H9 (cell line): ENCODE data around the gene SYNE3. TPM values are rescaled to one million over a fixed set of nuclear protein-coding genes. Genes with fewer than 3 reads are reported as not detected.

Experiments used
- DNase-seq: peaks from one replicate; pipeline ENCODE4 v3.0.0-alpha.2; 2017
- H2AFZ ChIP-seq: one replicate; pipeline ENCODE4 v1.6.1; 2013; ENCODE audit warnings: mild to moderate bottlenecking, low read length, control low read depth, moderate library complexity
- H2AK5ac ChIP-seq: 2 replicates; pipeline ENCODE4 v1.6.1; 2013; ENCODE audit warnings: low read length, control low read depth, mixed read lengths; ENCODE audit not compliant: insufficient read length
- H2BK120ac ChIP-seq: one replicate; pipeline ENCODE4 v1.6.1; 2013; ENCODE audit warnings: low read depth, mild to moderate bottlenecking, low read length, control low read depth, inconsistent platforms; ENCODE audit not compliant: poor library complexity, severe bottlenecking
- H2BK12ac ChIP-seq: 2 replicates; pipeline ENCODE4 v1.6.1; 2013; ENCODE audit warnings: low read length, control low read depth, mixed read lengths, low read depth; ENCODE audit not compliant: insufficient read length
- H2BK15ac ChIP-seq: 2 replicates; pipeline ENCODE4 v1.6.1; 2013; ENCODE audit warnings: low read depth, low read length, control low read depth
- H2BK20ac ChIP-seq: one replicate; pipeline ENCODE4 v1.6.1; 2013; ENCODE audit warnings: low read depth, mild to moderate bottlenecking, low read length, control low read depth, inconsistent platforms; ENCODE audit not compliant: poor library complexity, severe bottlenecking
- H2BK5ac ChIP-seq: 2 replicates; pipeline ENCODE4 v1.6.1; 2013; ENCODE audit warnings: low read length, control low read depth, mixed read lengths; ENCODE audit not compliant: insufficient read length
- H3K14ac ChIP-seq: 2 replicates; pipeline ENCODE4 v1.6.1; 2013; ENCODE audit warnings: low read length, control low read depth; ENCODE audit not compliant: insufficient read depth
- H3K18ac ChIP-seq: 2 replicates; pipeline ENCODE4 v1.6.1; 2013; ENCODE audit warnings: low read depth, mild to moderate bottlenecking, mixed read lengths, low read length, control low read depth; ENCODE audit not compliant: insufficient read length
- H3K23ac ChIP-seq: 2 replicates; pipeline ENCODE4 v1.6.1; 2013; ENCODE audit warnings: low read length, control low read depth, mixed read lengths, low read depth; ENCODE audit not compliant: insufficient read length
- H3K23me2 ChIP-seq: 2 replicates; pipeline ENCODE4 v1.6.1; 2013; ENCODE audit warnings: low read depth, mild to moderate bottlenecking, mixed read lengths, low read length, control low read depth; ENCODE audit not compliant: insufficient read length, poor library complexity, severe bottlenecking
- H3K27ac ChIP-seq: 2 replicates; pipeline ENCODE4 v1.5.1; 2013; ENCODE audit warnings: low read length, control low read depth, mixed read lengths, low read depth; ENCODE audit not compliant: insufficient read length
- H3K27me3 ChIP-seq: 2 replicates; pipeline ENCODE4 v1.6.1; 2013; ENCODE audit warnings: low read length, control low read depth, inconsistent platforms; ENCODE audit not compliant: insufficient read depth
- H3K4ac ChIP-seq: 2 replicates; pipeline ENCODE4 v1.6.1; 2013; ENCODE audit warnings: low read depth, mild to moderate bottlenecking, control low read depth, inconsistent platforms, low read length, moderate library complexity
- H3K4me1 ChIP-seq: 2 replicates; pipeline ENCODE4 v1.6.1; 2013; ENCODE audit warnings: low read length, control low read depth, inconsistent platforms; ENCODE audit not compliant: insufficient read depth
- H3K4me2 ChIP-seq: 2 replicates; pipeline ENCODE4 v1.6.1; 2013; ENCODE audit warnings: low read length, control low read depth, mixed read lengths; ENCODE audit not compliant: insufficient read length, insufficient read depth
- H3K56ac ChIP-seq: 2 replicates; pipeline ENCODE4 v1.6.1; 2013; ENCODE audit warnings: low read depth, mild to moderate bottlenecking, mixed read lengths, low read length, control low read depth; ENCODE audit not compliant: insufficient read length
- H3K79me1 ChIP-seq: 2 replicates; pipeline ENCODE4 v1.6.1; 2013; ENCODE audit warnings: low read depth, mild to moderate bottlenecking, moderate library complexity, low read length, control low read depth, inconsistent platforms; ENCODE audit not compliant: insufficient read depth, poor library complexity, severe bottlenecking
- H3K79me2 ChIP-seq: 2 replicates; pipeline ENCODE4 v1.6.1; 2013; ENCODE audit warnings: low read length, control low read depth, inconsistent platforms; ENCODE audit not compliant: insufficient read depth
- H3K9ac ChIP-seq: 2 replicates; pipeline ENCODE4 v1.6.1; 2013; ENCODE audit warnings: low read length, control low read depth, mixed read lengths; ENCODE audit not compliant: insufficient read length; ENCODE audit errors: extremely low read depth
- H3K9me3 ChIP-seq: one replicate; pipeline ENCODE4 v1.6.1; 2013; ENCODE audit warnings: low read depth, low read length, inconsistent platforms; ENCODE audit not compliant: control insufficient read depth
- H3T11ph ChIP-seq: one replicate; pipeline ENCODE4 v1.6.1; 2013; ENCODE audit warnings: mild to moderate bottlenecking, low read length, control low read depth, inconsistent platforms
- H4K20me1 ChIP-seq: one replicate; pipeline ENCODE4 v1.6.1; 2013; ENCODE audit not compliant: control insufficient read depth, insufficient read length, insufficient read depth
- H4K5ac ChIP-seq: 2 replicates; pipeline ENCODE4 v1.6.1; 2013; ENCODE audit warnings: low read depth, mild to moderate bottlenecking, mixed read lengths, low read length, control low read depth; ENCODE audit not compliant: insufficient read length
- H4K8ac ChIP-seq: replicated peaks from 2 replicates; pipeline ENCODE4 v1.6.1; 2013; ENCODE audit warnings: low read length, control low read depth, mixed read lengths, low read depth; ENCODE audit not compliant: insufficient read length
- H4K91ac ChIP-seq: 2 replicates; pipeline ENCODE4 v1.6.1; 2013; ENCODE audit warnings: low read depth, mild to moderate bottlenecking, moderate library complexity, mixed read lengths, low read length, control low read depth; ENCODE audit not compliant: insufficient read length
- H3K27ac Mint-ChIP-seq, 3 experiments: 2 replicates in 2 of 3; 3 replicates in 1 of 3; pipeline ENCODE4 v1.8.0; 2020 to 2021; ENCODE audit warnings: mixed read lengths in 3 of 3, mild to moderate bottlenecking in 1 of 3, moderate library complexity in 1 of 3
- H3K27me3 Mint-ChIP-seq: 2 replicates; pipeline ENCODE4 v1.8.0; 2021; ENCODE audit warnings: low read depth, mild to moderate bottlenecking, moderate library complexity, mixed read lengths
- H3K36me3 Mint-ChIP-seq, 3 experiments: 2 replicates in 2 of 3; 3 replicates in 1 of 3; pipeline ENCODE4 v1.8.0; 2020 to 2021; ENCODE audit warnings: low read depth in 3 of 3, mixed read lengths in 3 of 3; ENCODE audit not compliant: insufficient read depth in 1 of 3
- H3K4me1 Mint-ChIP-seq, 2 experiments: 2 replicates each; pipeline ENCODE4 v1.8.0; 2020; ENCODE audit warnings: mixed read lengths in 2 of 2
- H3K4me3 Mint-ChIP-seq, 2 experiments: 2 replicates in 1 of 2; 3 replicates in 1 of 2; pipeline ENCODE4 v1.8.0; 2020 to 2021; ENCODE audit warnings: mild to moderate bottlenecking in 2 of 2, mixed read lengths in 2 of 2, moderate library complexity in 1 of 2
- H3K9me3 Mint-ChIP-seq, 2 experiments: 2 replicates in 1 of 2; 3 replicates in 1 of 2; pipeline ENCODE4 v1.8.0; 2020; ENCODE audit warnings: mild to moderate bottlenecking in 2 of 2, mixed read lengths in 2 of 2, moderate library complexity in 1 of 2
- CTCF ChIP-seq: fragments of 200-600 bp; sonication (generic); conservative IDR thresholded peaks from 3 replicates; pipeline ENCODE4 v1.8.0; 2021; ENCODE audit warnings: antibody characterized with exemption, mild to moderate bottlenecking
- WGBS: extraction: QIAGEN DNeasy Blood & Tissue Kit; methylation state at CpG from one replicate; pipeline ENCODE4 v1.1.7; 2013; ENCODE audit warnings: missing lambda C conversion rate, low lambda C conversion rate, mixed read lengths; ENCODE audit not compliant: insufficient read length; ENCODE audit errors: extremely low coverage; 5-methylcytosine and 5-hydroxymethylcytosine counted together
- total RNA-seq: library from RNA; stranded (reverse); gene quantifications from 2 replicates; pipeline ENCODE4 v1.2.1, GENCODE V29; 2021

The SYNE3 gene
- total RNA-seq, 1 experiment from 2014 or later, result 0.11 TPM

GRCh38 chr14:95543021-95543420 is 26.6 kb upstream of the SYNE3 start:
- no peak overlapping the region for H2BK20ac ChIP-seq
- peaks cover 16 to 18% of the 10 kb centered on the region in 2 experiments for H3K4me1 Mint-ChIP-seq
- H3T11ph ChIP-seq, result no peak overlapping the region
- no peak overlapping the region for H3K4me2 ChIP-seq
- peaks cover 18% of the 10 kb centered on the region; the same call in 1 of the 2 replicates for H3K79me2 ChIP-seq
- no peaks in the 10 kb centered on the region for H3K9me3 ChIP-seq
- H3K9me3 Mint-ChIP-seq, result no peaks in the 10 kb centered on the region
- H4K5ac ChIP-seq, result no peak overlapping the region
- no peak overlapping the region for H3K27ac ChIP-seq
- no peak overlapping the region for H3K4ac ChIP-seq
- H2AFZ ChIP-seq, result no peak overlapping the region
- H3K9ac ChIP-seq, result no peak overlapping the region
- H4K8ac ChIP-seq, result no peak overlapping the region
- H3K18ac ChIP-seq, result no peak overlapping the region
- H3K36me3 Mint-ChIP-seq, result peaks cover 5 to 14% (median 11%) of the 10 kb centered on the region in 3 experiments; a peak in 5 of 7 replicates
- peaks cover 4% of the 10 kb centered on the region for H3K79me1 ChIP-seq
- no peak overlapping the region for H2BK120ac ChIP-seq
- peaks cover 2% of the 10 kb centered on the region for H4K20me1 ChIP-seq
- no peaks in the 10 kb centered on the region; the same call in 1 of the 2 replicates for H3K27me3 ChIP-seq
- H2AK5ac ChIP-seq, result no peak overlapping the region
- WGBS, result no CpG with 5 or more reads among the region's 5 CpGs
- no peaks in the 10 kb centered on the region for H3K27me3 Mint-ChIP-seq
- H3K27ac Mint-ChIP-seq, result no peak overlapping the region
- H3K56ac ChIP-seq, result no peak overlapping the region
- no peak for DNase-seq
- H3K23me2 ChIP-seq, result no peaks in the 10 kb centered on the region
- no peak overlapping the region for H2BK15ac ChIP-seq
- no peak overlapping the region for H2BK5ac ChIP-seq
- H3K4me1 ChIP-seq, result no peaks in the 10 kb centered on the region
- H3K4me3 Mint-ChIP-seq, result no peak overlapping the region
- no peak overlapping the region for H3K14ac ChIP-seq
- no peak overlapping the region for H3K23ac ChIP-seq
- H2BK12ac ChIP-seq, result no peak overlapping the region
- no peak overlapping the region for H4K91ac ChIP-seq
- TF ChIP-seq CTCF, result no peak
